GM23338 (cell line): Measurements from ENCODE around the gene RASGRP1. TPM values are rescaled to one million over a fixed set of nuclear protein-coding genes. Genes with fewer than 3 reads are reported as not detected.

ENCODE experiments used
- ATAC-seq: fragments of 200-7000 bp; cut with Tn5 transposase; 3 replicates; pipeline ENCODE4 v1.9.1; 2020
- DNase-seq: peaks from one replicate; pipeline ENCODE4 v3.0.0-alpha.2; 2015; ENCODE audit warnings: low spot score
- H2AFZ ChIP-seq: fragments of 200-600 bp; sonication (generic); 2 replicates; pipeline ENCODE4 v1.8.0; 2016; ENCODE audit warnings: antibody characterized with exemption, mild to moderate bottlenecking, moderate library complexity
- H3F3A ChIP-seq: fragments of 200-600 bp; sonication (generic); replicated peaks from 2 replicates; pipeline ENCODE4 v1.8.0; 2017; ENCODE audit warnings: antibody characterized with exemption, mixed run types, low read depth
- H3K27ac ChIP-seq: fragments of 200-600 bp; sonication (generic); 2 replicates; pipeline ENCODE4 v1.6.1; 2016; ENCODE audit warnings: low read depth
- H3K27me3 ChIP-seq: fragments of 200-600 bp; sonication (generic); 2 replicates; pipeline ENCODE4 v1.8.0; 2016; ENCODE audit warnings: mild to moderate bottlenecking, mixed run types, moderate library complexity; ENCODE audit not compliant: insufficient read depth
- H3K36me3 ChIP-seq: fragments of 200-600 bp; sonication (generic); 2 replicates; pipeline ENCODE4 v1.8.0; 2016; ENCODE audit warnings: mild to moderate bottlenecking; ENCODE audit not compliant: insufficient read depth
- H3K4me1 ChIP-seq: fragments of 200-600 bp; sonication (generic); 2 replicates; pipeline ENCODE4 v1.8.0; 2016; ENCODE audit warnings: mild to moderate bottlenecking, moderate library complexity; ENCODE audit not compliant: insufficient read depth
- H3K4me2 ChIP-seq: fragments of 200-600 bp; sonication (generic); 2 replicates; pipeline ENCODE4 v1.7.1; 2017; ENCODE audit warnings: mixed run types
- H3K4me3 ChIP-seq: fragments of 200-600 bp; sonication (generic); 2 replicates; pipeline ENCODE4 v1.6.1; 2016; ENCODE audit warnings: mixed run types
- H3K79me2 ChIP-seq: fragments of 200-600 bp; sonication (generic); replicated peaks from 2 replicates; pipeline ENCODE4 v1.8.0; 2017; ENCODE audit warnings: mild to moderate bottlenecking; ENCODE audit not compliant: insufficient read depth
- H3K9me2 ChIP-seq: fragments of 200-600 bp; sonication (generic); 2 replicates; pipeline ENCODE4 v1.8.0; 2017; ENCODE audit not compliant: insufficient read depth
- H4K20me1 ChIP-seq: fragments of 200-600 bp; sonication (generic); replicated peaks from 2 replicates; pipeline ENCODE4 v1.8.0; 2017; ENCODE audit warnings: mild to moderate bottlenecking; ENCODE audit not compliant: insufficient read depth
- H3K27ac Mint-ChIP-seq: 2 replicates; pipeline ENCODE4 v1.8.0; 2020; ENCODE audit warnings: inconsistent platforms, mild to moderate bottlenecking, moderate library complexity, mixed read lengths
- H3K27me3 Mint-ChIP-seq: 3 replicates; pipeline ENCODE4 v1.8.0; 2022; ENCODE audit warnings: low read depth, mild to moderate bottlenecking, moderate library complexity, mixed read lengths, inconsistent platforms; ENCODE audit not compliant: insufficient read depth, poor library complexity
- H3K36me3 Mint-ChIP-seq: 3 replicates; pipeline ENCODE4 v1.8.0; 2021; ENCODE audit warnings: low read depth, mild to moderate bottlenecking, inconsistent platforms, moderate library complexity, mixed read lengths
- H3K4me1 Mint-ChIP-seq: 3 replicates; pipeline ENCODE4 v1.8.0; 2020; ENCODE audit warnings: mild to moderate bottlenecking, inconsistent platforms, mixed read lengths
- H3K4me3 Mint-ChIP-seq: 3 replicates; pipeline ENCODE4 v1.8.0; 2021; ENCODE audit warnings: moderate library complexity, mild to moderate bottlenecking, inconsistent platforms, mixed read lengths
- H3K9me3 Mint-ChIP-seq: 3 replicates; pipeline ENCODE4 v1.8.0; 2020; ENCODE audit warnings: moderate library complexity, mild to moderate bottlenecking, inconsistent platforms, mixed read lengths
- CREB1 ChIP-seq: fragments of 250-450 bp; sonication (Bioruptor Pico); IDR thresholded peaks from 2 replicates; pipeline ENCODE4 v1.5.0; 2020; ENCODE audit warnings: low read depth, mild to moderate bottlenecking, moderate library complexity
- EZH2 ChIP-seq: fragments of 200-600 bp; sonication (generic); IDR thresholded peaks from one replicate; pipeline ENCODE4 v1.8.0; 2017; ENCODE audit warnings: antibody characterized with exemption, mild to moderate bottlenecking, low read depth; ENCODE audit not compliant: unreplicated experiment
- EZH2phosphoT487 ChIP-seq: fragments of 200-600 bp; sonication (generic); IDR thresholded peaks from one replicate; pipeline ENCODE4 v1.8.1; 2018; ENCODE audit warnings: antibody characterized with exemption; ENCODE audit not compliant: unreplicated experiment
- JUNB ChIP-seq: IDR thresholded peaks from one replicate; pipeline ENCODE4 v1.6.1; 2016; ENCODE audit warnings: antibody characterized with exemption; ENCODE audit not compliant: unreplicated experiment
- NANOG ChIP-seq: IDR thresholded peaks from 2 replicates; pipeline ENCODE4 v1.6.1; 2016; ENCODE audit warnings: antibody characterized with exemption, borderline replicate concordance
- STAT1 ChIP-seq: IDR thresholded peaks from one replicate; pipeline ENCODE4 v1.6.1; 2016; ENCODE audit warnings: antibody characterized with exemption; ENCODE audit not compliant: unreplicated experiment
- ZNF331 ChIP-seq: fragments of 250-450 bp; sonication (Bioruptor Pico); IDR thresholded peaks from 2 replicates; pipeline ENCODE4 v1.5.0; 2020; ENCODE audit warnings: low read depth, mild to moderate bottlenecking, moderate library complexity
- polyA plus RNA-seq: library from polyadenylated mRNA; unstranded; fragments of >200 nt; fragmentation: Nextera tagmentation; extraction: Ambion mirVana; gene quantifications from 2 replicates; pipeline ENCODE4 v1.2.1, GENCODE V29; 2016
- total RNA-seq: library from RNA; depleted of rRNA; stranded (reverse); fragments of >200 nt; shearing (Covaris generic); gene quantifications from 2 replicates; pipeline ENCODE4 v1.2.3, GENCODE V29; 2014
- TF ChIP-seq, protein P1 (sequence below): IDR thresholded peaks from one replicate; pipeline ENCODE4 v1.6.1; 2018; ENCODE audit warnings: antibody characterized with exemption; ENCODE audit not compliant: unreplicated experiment
- TF ChIP-seq, protein P2 (sequence below): fragments of 250-450 bp; sonication (Bioruptor Pico); IDR thresholded peaks from 2 replicates; pipeline ENCODE4 v1.5.0; 2020; ENCODE audit warnings: mild to moderate bottlenecking, moderate library complexity

The RASGRP1 gene
- total and polyA plus RNA-seq, 2 experiments from 2014 or later, result 1.1 to 1.2 TPM

DNA sequence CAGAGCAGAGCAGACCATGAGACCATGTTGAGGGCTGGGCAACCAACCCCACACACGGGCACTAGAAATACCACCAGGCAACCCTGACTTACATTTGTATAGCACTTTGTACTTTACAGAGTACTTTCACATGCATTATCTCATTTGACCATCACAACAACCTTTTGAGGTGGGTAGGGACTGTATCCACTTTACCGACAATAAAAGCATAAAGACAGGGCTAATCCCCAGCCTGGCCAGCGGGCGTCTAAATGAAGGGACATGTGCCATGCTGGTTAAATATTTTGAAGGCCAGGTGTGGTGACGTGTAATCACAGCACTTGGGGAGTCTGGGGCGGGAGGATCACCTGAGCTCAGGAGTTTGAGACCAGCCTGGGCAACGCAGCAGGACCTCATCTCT is 23.6 kb downstream of the RASGRP1 start:
- Histone ChIP-seq H3K79me2 (no peaks in the 10 kb centered on the region), H3K27ac (no peak overlapping the region), H3K4me3 (no peak overlapping the region), H3K27me3 (no peaks in the 10 kb centered on the region), H3K9me2 (no peaks in the 10 kb centered on the region), H2AFZ (no peak overlapping the region), H3F3A (no peaks in the 10 kb centered on the region), H3K4me1 (no peaks in the 10 kb centered on the region), H3K4me2 (no peak overlapping the region), H3K36me3 (no peaks in the 10 kb centered on the region), H4K20me1 (no peaks in the 10 kb centered on the region)
- Mint-ChIP-seq H3K27me3 (no peaks in the 10 kb centered on the region), H3K4me1 (no peaks in the 10 kb centered on the region), H3K27ac (no peak overlapping the region), H3K36me3 (no peaks in the 10 kb centered on the region), H3K9me3 (no peaks in the 10 kb centered on the region), H3K4me3 (no peak overlapping the region)
- DNase-seq, result no peak
- TF ChIP-seq EZH2, result no peak
- no peak for TF ChIP-seq NANOG
- TF ChIP-seq, protein P1, sequence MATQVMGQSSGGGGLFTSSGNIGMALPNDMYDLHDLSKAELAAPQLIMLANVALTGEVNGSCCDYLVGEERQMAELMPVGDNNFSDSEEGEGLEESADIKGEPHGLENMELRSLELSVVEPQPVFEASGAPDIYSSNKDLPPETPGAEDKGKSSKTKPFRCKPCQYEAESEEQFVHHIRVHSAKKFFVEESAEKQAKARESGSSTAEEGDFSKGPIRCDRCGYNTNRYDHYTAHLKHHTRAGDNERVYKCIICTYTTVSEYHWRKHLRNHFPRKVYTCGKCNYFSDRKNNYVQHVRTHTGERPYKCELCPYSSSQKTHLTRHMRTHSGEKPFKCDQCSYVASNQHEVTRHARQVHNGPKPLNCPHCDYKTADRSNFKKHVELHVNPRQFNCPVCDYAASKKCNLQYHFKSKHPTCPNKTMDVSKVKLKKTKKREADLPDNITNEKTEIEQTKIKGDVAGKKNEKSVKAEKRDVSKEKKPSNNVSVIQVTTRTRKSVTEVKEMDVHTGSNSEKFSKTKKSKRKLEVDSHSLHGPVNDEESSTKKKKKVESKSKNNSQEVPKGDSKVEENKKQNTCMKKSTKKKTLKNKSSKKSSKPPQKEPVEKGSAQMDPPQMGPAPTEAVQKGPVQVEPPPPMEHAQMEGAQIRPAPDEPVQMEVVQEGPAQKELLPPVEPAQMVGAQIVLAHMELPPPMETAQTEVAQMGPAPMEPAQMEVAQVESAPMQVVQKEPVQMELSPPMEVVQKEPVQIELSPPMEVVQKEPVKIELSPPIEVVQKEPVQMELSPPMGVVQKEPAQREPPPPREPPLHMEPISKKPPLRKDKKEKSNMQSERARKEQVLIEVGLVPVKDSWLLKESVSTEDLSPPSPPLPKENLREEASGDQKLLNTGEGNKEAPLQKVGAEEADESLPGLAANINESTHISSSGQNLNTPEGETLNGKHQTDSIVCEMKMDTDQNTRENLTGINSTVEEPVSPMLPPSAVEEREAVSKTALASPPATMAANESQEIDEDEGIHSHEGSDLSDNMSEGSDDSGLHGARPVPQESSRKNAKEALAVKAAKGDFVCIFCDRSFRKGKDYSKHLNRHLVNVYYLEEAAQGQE, result no peak
- no peak for TF ChIP-seq CREB1 (CRISPR knock-in tag)
- TF ChIP-seq, protein P2, sequence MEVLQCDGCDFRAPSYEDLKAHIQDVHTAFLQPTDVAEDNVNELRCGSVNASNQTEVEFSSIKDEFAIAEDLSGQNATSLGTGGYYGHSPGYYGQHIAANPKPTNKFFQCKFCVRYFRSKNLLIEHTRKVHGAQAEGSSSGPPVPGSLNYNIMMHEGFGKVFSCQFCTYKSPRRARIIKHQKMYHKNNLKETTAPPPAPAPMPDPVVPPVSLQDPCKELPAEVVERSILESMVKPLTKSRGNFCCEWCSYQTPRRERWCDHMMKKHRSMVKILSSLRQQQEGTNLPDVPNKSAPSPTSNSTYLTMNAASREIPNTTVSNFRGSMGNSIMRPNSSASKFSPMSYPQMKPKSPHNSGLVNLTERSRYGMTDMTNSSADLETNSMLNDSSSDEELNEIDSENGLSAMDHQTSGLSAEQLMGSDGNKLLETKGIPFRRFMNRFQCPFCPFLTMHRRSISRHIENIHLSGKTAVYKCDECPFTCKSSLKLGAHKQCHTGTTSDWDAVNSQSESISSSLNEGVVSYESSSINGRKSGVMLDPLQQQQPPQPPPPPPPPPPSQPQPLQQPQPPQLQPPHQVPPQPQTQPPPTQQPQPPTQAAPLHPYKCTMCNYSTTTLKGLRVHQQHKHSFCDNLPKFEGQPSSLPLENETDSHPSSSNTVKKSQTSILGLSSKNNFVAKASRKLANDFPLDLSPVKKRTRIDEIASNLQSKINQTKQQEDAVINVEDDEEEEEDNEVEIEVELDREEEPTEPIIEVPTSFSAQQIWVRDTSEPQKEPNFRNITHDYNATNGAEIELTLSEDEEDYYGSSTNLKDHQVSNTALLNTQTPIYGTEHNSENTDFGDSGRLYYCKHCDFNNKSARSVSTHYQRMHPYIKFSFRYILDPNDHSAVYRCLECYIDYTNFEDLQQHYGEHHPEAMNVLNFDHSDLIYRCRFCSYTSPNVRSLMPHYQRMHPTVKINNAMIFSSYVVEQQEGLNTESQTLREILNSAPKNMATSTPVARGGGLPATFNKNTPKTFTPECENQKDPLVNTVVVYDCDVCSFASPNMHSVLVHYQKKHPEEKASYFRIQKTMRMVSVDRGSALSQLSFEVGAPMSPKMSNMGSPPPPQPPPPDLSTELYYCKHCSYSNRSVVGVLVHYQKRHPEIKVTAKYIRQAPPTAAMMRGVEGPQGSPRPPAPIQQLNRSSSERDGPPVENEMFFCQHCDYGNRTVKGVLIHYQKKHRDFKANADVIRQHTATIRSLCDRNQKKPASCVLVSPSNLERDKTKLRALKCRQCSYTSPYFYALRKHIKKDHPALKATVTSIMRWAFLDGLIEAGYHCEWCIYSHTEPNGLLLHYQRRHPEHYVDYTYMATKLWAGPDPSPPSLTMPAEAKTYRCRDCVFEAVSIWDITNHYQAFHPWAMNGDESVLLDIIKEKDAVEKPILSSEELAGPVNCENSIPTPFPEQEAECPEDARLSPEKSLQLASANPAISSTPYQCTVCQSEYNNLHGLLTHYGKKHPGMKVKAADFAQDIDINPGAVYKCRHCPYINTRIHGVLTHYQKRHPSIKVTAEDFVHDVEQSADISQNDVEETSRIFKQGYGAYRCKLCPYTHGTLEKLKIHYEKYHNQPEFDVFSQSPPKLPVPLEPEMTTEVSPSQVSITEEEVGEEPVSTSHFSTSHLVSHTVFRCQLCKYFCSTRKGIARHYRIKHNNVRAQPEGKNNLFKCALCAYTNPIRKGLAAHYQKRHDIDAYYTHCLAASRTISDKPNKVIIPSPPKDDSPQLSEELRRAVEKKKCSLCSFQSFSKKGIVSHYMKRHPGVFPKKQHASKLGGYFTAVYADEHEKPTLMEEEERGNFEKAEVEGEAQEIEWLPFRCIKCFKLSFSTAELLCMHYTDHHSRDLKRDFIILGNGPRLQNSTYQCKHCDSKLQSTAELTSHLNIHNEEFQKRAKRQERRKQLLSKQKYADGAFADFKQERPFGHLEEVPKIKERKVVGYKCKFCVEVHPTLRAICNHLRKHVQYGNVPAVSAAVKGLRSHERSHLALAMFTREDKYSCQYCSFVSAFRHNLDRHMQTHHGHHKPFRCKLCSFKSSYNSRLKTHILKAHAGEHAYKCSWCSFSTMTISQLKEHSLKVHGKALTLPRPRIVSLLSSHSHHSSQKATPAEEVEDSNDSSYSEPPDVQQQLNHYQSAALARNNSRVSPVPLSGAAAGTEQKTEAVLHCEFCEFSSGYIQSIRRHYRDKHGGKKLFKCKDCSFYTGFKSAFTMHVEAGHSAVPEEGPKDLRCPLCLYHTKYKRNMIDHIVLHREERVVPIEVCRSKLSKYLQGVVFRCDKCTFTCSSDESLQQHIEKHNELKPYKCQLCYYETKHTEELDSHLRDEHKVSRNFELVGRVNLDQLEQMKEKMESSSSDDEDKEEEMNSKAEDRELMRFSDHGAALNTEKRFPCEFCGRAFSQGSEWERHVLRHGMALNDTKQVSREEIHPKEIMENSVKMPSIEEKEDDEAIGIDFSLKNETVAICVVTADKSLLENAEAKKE (CRISPR knock-in tag), result no peak
- no peak for TF ChIP-seq JUNB
- no peak for TF ChIP-seq ZNF331 (CRISPR knock-in tag)
- no peak for TF ChIP-seq STAT1
- TF ChIP-seq EZH2phosphoT487, result no peak
- no peak for ATAC-seq
